Germinal center (tissue), 1 donor: ENCODE results near the gene SLC6A6.

Experiments
- DNase-seq: peaks from one replicate; pipeline ENCODE4 v3.0.0; 2012; ENCODE audit warnings: mixed read lengths, low spot score

SLC6A6 gene

GRCh38 chr3:14523792-14524191, 121.4 kb downstream of the SLC6A6 start:
- no peak for DNase-seq

GRCh38 chr3:14524311-14524711, 121.9 kb downstream of the SLC6A6 start:
- DNase-seq: no peak

DNA sequence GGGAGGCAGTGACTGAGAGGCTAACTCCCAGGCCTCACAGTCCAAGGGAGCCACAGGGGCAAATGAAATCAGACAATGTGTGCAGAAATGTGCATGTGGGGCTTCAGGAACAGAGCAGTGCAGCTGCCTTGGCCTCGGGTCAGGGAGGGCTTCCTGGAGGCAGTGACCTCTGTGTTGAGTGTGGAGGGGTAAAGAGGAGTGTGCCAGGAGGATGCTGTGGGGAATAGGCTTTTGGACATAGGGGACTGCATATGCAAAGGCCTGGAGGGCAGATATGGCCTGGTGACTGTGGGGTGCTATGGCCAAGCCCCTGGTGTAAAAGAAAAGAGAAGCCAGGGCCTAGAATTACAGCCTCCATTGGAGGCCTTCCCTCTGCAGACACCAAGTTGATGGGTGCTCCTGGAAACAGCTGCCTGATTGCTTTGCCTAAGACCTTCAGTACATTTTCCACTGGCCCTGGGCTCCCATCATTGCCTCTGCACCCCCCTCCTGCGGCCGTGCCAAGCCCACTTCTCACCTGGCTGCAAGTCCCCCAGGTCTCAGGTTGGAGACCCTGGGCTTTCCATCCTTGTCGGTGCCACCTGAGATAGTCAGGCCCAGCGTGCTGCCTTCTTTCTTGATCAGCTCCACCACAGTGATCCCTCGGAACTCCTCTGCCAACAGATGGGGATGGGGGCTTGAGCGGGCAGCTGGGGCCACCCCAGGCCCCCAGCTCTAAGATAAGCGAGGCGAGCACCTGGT, 122.7 kb downstream of the SLC6A6 start:
- DNase-seq: no peak

DNA sequence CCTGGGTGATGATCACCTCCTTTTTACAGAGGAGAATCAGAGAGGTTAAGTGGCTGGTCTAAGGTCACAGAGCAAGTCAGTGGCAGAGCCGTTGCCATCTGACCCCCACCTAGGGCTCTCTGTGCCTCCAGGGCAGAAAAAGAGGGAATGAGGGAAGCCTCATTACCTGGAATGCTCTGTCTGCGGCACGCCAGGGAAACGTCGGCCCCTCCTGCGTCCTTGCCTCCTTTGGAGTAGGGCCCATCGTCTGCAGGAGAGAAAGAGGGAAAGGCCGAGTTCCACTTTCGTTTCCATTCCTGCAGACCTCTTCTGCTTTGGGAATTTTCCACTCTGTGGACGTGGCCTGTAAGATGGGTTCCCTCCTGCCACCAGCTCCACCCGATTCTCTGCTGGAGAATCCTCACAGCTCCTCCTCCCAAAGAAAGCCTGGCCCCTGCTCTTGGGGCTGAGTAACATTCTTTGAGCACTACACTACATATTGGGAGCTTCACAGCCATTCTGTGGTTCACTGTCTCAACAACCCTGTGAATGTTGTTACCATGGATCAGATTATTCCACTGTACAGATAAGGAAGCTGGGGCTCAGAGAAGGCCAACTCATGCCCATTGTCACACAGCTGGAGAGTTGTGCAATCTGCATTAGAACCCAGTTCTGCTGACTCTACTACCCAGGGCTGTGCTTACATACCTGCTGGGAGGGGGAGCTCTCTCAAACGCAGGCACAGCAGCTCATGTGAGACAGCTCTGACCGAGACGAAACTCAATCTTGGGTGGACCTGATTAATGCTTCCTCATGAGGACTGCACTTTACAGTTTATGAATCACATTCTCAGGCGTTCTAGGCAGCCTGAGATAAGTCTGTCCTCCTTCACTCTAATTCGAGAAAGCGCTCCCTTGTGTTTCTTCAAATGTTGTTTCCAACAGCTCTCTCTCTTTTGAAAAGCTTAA, 123.6 kb downstream of the SLC6A6 start:
- no peak for DNase-seq

DNA sequence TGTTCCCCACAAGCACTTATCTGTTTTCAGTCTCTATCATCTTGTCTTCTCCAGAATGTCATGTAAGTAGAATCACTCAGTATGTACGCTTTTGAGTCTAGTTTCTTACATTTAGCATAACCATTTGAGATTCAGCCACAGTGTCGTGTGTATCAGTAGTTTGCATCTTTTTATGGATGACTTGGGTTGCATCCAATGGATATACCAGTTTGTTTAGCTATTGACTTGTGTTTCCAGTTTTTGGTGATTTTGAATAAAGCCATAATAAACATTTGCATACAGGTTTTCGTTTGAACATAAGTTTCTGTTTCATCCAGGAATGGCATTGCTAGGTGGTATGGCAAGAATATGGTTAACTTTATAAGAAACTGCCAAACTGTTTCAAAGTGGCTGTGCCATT, 125.7 kb downstream of the SLC6A6 start:
- DNase-seq: no peak

GRCh38 chr3:14531856-14532395, 129.5 kb downstream of the SLC6A6 start:
- no peak for DNase-seq

GRCh38 chr3:14532691-14533456, 130.5 kb downstream of the SLC6A6 start:
- no peak for DNase-seq

DNA sequence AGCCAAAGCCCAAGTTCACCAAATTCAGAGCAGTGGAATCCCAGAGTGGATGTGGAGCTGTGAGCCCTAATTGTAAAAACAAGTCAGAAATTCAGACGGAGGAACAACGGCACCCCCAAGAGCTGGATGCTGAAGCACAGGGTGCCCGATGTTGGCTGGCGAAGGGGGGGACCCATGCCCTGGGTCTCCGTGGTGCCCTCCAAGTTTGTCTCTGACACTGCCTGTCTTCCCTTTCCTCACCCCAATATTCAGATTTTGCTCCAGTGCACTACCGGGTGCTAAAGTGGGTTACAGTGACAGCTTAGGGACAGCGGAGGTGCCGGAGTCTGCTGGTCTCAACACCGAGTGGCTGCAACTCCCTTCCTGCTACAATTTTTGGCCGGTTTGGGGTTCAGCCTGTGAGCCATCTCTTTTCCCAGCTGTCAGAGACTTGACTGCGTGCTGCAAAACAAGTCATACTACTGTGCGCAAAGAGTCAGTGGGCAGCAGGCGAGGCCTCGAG, 131.1 kb downstream of the SLC6A6 start:
- DNase-seq: no peak

DNA sequence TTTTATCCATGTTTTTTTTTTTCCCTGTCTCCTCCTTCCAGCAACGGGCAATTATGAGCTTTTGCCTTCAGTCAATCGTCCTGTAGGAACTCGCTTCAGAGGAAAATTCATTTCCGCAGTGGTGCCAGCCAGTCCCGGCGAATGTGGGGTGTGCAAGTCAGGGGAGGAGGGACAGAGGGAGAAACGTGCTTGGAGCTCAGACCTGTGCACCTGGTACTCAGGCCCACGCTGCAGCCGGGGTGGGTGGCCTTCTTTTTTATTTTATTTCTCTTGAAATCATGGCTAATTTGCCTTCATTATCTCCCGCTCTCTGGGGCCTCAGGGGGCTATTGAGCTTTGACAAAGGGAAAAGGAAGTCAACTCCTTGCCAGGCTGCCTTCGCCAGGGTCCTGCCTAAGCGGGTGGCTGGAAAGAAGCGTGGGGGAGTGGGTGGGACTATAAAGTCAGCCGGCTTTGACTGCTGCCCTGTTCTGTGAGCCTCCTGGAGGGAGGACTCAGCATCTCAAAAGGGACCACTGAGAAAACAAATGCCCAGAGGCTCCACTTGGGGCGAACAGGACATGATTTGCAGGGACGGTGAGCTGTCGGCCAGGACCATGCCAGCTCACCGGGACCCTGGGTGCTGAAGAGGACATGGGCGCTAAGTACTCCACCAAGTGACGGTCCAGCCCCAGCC, 132.2 kb downstream of the SLC6A6 start:
- no peak for DNase-seq

- DNase-seq: no peak
These were observed 133.2 kb downstream of the SLC6A6 start for GRCh38 chr3:14535616-14536015.

- DNase-seq: no peak
These were observed 133.8 kb downstream of the SLC6A6 start for GRCh38 chr3:14536055-14536815.

DNA sequence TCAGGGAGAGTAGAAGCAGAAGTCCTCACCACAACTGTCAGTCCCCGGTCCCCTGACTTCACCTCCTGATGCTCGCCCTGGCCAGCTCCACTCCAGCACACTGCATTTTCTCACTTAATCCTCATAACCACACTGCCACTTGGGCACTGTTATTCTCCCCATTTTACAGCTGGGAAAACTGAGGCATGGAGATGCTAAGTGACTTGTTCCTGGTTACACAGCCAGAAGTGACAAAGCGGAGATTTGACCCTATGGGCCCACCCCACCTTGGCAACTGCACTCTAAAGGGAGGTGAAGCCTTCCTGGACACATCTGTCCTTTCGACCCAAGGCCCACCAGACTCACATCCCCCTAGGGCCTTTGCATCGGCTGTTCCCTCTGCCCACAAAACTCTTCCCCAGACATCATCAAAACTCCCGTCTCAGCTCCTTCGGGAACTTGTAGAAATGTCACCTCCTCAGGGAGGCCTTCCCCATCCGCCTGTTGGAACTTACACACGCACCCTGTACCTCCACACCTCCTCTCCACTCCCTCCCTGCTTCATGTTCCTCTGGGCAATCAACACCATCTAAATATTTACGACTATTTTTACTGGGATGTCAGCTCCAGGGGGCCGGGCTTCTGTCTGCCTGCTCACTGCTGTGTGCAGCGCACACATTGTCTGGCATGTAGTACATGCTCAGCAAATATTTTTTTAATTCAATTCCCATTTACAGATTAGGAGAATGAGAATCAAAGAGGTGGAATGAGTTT, 134.6 kb downstream of the SLC6A6 start:
- DNase-seq: no peak

DNA sequence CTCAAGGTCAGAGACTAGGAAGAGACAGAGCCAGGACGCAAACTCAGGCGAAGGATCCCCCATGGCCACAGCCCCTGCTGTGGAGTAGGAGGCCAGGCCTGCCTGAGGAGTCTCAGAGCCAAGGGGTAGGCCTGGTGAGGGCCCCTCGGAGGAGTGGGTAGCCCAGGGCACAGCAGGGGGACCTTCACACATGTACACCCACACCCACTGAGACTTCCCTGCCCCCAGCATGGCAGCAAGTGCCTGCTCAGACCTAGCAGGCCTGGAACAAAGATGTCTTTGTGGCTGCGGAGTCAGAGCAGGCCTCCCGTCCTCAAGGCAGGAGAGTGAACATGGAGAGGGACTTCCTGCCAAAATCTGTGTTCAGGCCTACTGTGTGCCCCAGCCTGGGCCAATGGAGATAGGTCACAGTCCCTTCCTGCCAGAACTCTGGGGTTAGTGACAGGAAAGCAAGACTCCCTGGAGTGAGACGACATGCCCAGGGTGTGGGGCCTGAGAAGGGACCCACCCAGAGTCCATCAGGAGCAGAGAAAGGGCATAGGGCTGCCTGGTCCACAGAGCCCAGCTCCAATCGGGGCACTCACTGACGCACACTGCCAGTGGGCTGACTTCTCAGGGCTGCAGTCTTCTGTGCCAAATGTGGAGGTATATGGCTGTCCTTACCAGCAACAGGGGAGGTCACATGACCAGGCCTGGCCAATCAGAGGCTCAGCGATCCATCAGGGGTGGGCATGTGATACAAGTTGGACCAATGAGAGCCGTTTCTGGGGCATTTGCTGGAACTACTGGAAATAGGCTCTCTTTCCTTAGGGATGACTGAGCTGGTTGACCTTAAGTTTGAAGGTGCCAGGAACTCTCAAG, 135.4 kb downstream of the SLC6A6 start:
- peak; percentile 23 for DNase-seq

- no peak for DNase-seq
These were observed 136.2 kb downstream of the SLC6A6 start for GRCh38 chr3:14538451-14539088.
